ENCODE data around the gene POLR3H. TPM values are rescaled to one million over a fixed set of nuclear protein-coding genes. Genes with fewer than 3 reads are reported as not detected.

The POLR3H gene
- total and polyA plus RNA-seq, 2 experiments from 2014 or later, result 19.0 to 26.5 TPM

- Histone ChIP-seq H3K79me2 (replicated peaks; ENCODE audit: insufficient read depth) (no peaks in the 10 kb centered on the region), H3K4me2 (no peak overlapping the region), H3K4me3 (no peak overlapping the region), H3K27ac (ENCODE audit: low read depth) (peak overlapping the region; percentile 74; the same call in 1 of the 2 replicates), H3K27me3 (ENCODE audit: insufficient read depth) (no peaks in the 10 kb centered on the region), H2AFZ (no peak overlapping the region), H3K4me1 (ENCODE audit: insufficient read depth) (no peaks in the 10 kb centered on the region), H3K9me2 (ENCODE audit: insufficient read depth) (no peaks in the 10 kb centered on the region), H4K20me1 (replicated peaks; ENCODE audit: insufficient read depth) (peaks cover 8% of the 10 kb centered on the region), H3F3A (replicated peaks; ENCODE audit: low read depth) (peaks cover 30% of the 10 kb centered on the region), H3K36me3 (ENCODE audit: insufficient read depth) (peaks cover 12% of the 10 kb centered on the region; the same call in 1 of the 2 replicates)
- Mint-ChIP-seq H3K4me3 (no peak overlapping the region), H3K9me3 (no peaks in the 10 kb centered on the region), H3K36me3 (ENCODE audit: low read depth) (peaks cover 63% of the 10 kb centered on the region), H3K27me3 (ENCODE audit: insufficient read depth, low read depth, poor library complexity) (peaks cover 49% of the 10 kb centered on the region), H3K4me1 (no peaks in the 10 kb centered on the region; the same call in 2 of the 3 replicates), H3K27ac (no peak overlapping the region)
- ATAC-seq (peak; percentile 24), DNase-seq (ENCODE audit: low spot score) (peak; percentile 52)
- TF ChIP-seq REST (IDR thresholded peaks at IDR 0.05; ENCODE audit: unreplicated experiment), result no peak
- TF ChIP-seq POLR2AphosphoS5 (IDR thresholded peaks at IDR 0.05; ENCODE audit: low read depth), result peak; percentile 44
These were observed 17.9 kb downstream of the POLR3H start for GRCh38 chr22:41526226-41526829.

- H3K27ac ChIP-seq (ENCODE audit: low read depth), result peak overlapping the region; percentile 74; the same call in 1 of the 2 replicates
- DNase-seq (ENCODE audit: low spot score), result no peak
- H3K27ac Mint-ChIP-seq, result no peak overlapping the region
These were observed 18.6 kb downstream of the POLR3H start for GRCh38 chr22:41525450-41526225.

More at GRCh38 chr22:41525450-41526225, 18.6 kb downstream of the POLR3H start:
- no peak overlapping the region for H3K4me3 Mint-ChIP-seq
- peaks cover 46% of the 10 kb centered on the region for H3K27me3 Mint-ChIP-seq (ENCODE audit: insufficient read depth, low read depth, poor library complexity)
- H3K9me2 ChIP-seq (ENCODE audit: insufficient read depth), result no peaks in the 10 kb centered on the region
- H3K4me2 ChIP-seq, result no peak overlapping the region
- H3K27me3 ChIP-seq (ENCODE audit: insufficient read depth), result no peaks in the 10 kb centered on the region
- H3K4me3 ChIP-seq, result no peak overlapping the region
- peaks cover 8% of the 10 kb centered on the region for H4K20me1 ChIP-seq (replicated peaks; ENCODE audit: insufficient read depth)
- H2AFZ ChIP-seq, result no peak overlapping the region
- H3K9me3 Mint-ChIP-seq, result no peaks in the 10 kb centered on the region
- H3K36me3 ChIP-seq (ENCODE audit: insufficient read depth), result peaks cover 12% of the 10 kb centered on the region; the same call in 1 of the 2 replicates
- no peaks in the 10 kb centered on the region for H3K79me2 ChIP-seq (replicated peaks; ENCODE audit: insufficient read depth)
- no peaks in the 10 kb centered on the region; the same call in 2 of the 3 replicates for H3K4me1 Mint-ChIP-seq
- peaks cover 57% of the 10 kb centered on the region for H3K36me3 Mint-ChIP-seq (ENCODE audit: low read depth)
- peaks cover 30% of the 10 kb centered on the region for H3F3A ChIP-seq (replicated peaks; ENCODE audit: low read depth)
- no peak for ATAC-seq
- no peaks in the 10 kb centered on the region for H3K4me1 ChIP-seq (ENCODE audit: insufficient read depth)
- no peak for TF ChIP-seq ZNF462 (CRISPR knock-in tag; IDR thresholded peaks at IDR 0.05)
